Measurements from ENCODE around the gene CPNE1. TPM values are rescaled to one million over a fixed set of nuclear protein-coding genes. Genes with fewer than 3 reads are reported as not detected.

Gene CPNE1
- total RNA-seq, 1 experiment from 2014 or later: 194 TPM

DNA sequence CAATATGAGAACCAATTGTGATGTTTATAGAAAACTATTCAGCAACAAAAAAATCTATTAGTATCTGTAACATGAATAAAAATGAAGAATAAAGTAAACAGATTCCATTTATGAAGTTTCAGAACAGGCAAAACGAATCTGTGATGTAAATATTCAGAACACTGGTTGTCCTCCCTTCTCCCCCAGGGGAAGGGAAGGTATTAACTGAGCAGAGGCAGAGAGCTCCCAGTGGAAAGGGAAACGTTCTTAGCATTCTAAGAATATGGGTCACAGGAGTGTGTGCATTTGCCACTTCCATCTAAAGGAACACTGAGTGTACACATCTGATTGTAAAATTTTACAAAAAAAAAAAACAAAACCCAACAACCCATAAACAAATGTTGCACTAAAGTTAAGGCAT lies 25.9 kb downstream of the CPNE1 start:
- H3K9me3 Mint-ChIP-seq (ENCODE audit: unreplicated experiment): no peaks in the 10 kb centered on the region
- H3K4me3 Mint-ChIP-seq (ENCODE audit: unreplicated experiment): no peak overlapping the region
- intact Hi-C loops (cut with micrococcal nuclease): no loop called here
- ChIA-PET CTCF (interaction anchor here (0.6 to 1.1 kb wide), 2 partner anchors 19 to 841 kb away, joined by 3 to 4 read pairs; no protein-coding TSS in a partner anchor), POLR2A (interaction anchor here (0.9 kb wide), 2 partner anchors 8 to 22 kb away, joined by 3 read pairs; no protein-coding TSS in a partner anchor)
- H3K27me3 Mint-ChIP-seq (ENCODE audit: insufficient read depth, unreplicated experiment): no peaks in the 10 kb centered on the region
- H3K4me1 Mint-ChIP-seq (ENCODE audit: insufficient read depth, unreplicated experiment): peaks cover 9% of the 10 kb centered on the region
- H3K36me3 Mint-ChIP-seq (ENCODE audit: insufficient read depth, unreplicated experiment): peaks cover 33% of the 10 kb centered on the region
- DNase-seq (ENCODE audit: unreplicated experiment): no peak
- H3K27ac Mint-ChIP-seq (ENCODE audit: low read depth, unreplicated experiment): no peak overlapping the region
- TF ChIP-seq, protein P1, sequence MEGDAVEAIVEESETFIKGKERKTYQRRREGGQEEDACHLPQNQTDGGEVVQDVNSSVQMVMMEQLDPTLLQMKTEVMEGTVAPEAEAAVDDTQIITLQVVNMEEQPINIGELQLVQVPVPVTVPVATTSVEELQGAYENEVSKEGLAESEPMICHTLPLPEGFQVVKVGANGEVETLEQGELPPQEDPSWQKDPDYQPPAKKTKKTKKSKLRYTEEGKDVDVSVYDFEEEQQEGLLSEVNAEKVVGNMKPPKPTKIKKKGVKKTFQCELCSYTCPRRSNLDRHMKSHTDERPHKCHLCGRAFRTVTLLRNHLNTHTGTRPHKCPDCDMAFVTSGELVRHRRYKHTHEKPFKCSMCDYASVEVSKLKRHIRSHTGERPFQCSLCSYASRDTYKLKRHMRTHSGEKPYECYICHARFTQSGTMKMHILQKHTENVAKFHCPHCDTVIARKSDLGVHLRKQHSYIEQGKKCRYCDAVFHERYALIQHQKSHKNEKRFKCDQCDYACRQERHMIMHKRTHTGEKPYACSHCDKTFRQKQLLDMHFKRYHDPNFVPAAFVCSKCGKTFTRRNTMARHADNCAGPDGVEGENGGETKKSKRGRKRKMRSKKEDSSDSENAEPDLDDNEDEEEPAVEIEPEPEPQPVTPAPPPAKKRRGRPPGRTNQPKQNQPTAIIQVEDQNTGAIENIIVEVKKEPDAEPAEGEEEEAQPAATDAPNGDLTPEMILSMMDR (IDR thresholded peaks at IDR 0.05; ENCODE audit: unreplicated experiment): no peak
- BruUV-seq (replicated peaks): no TSS peak

- Mint-ChIP-seq H3K27ac (ENCODE audit: low read depth, unreplicated experiment) (no peak overlapping the region), H3K4me3 (ENCODE audit: unreplicated experiment) (no peak overlapping the region), H3K36me3 (ENCODE audit: insufficient read depth, unreplicated experiment) (peaks cover 35% of the 10 kb centered on the region), H3K9me3 (ENCODE audit: unreplicated experiment) (no peaks in the 10 kb centered on the region), H3K27me3 (ENCODE audit: insufficient read depth, unreplicated experiment) (no peaks in the 10 kb centered on the region), H3K4me1 (ENCODE audit: insufficient read depth, unreplicated experiment) (peaks cover 9% of the 10 kb centered on the region)
- intact Hi-C loops (cut with micrococcal nuclease): no loop called here
- no peak for DNase-seq (ENCODE audit: unreplicated experiment)
- TF ChIP-seq, protein P1 (IDR thresholded peaks at IDR 0.05; ENCODE audit: unreplicated experiment): no peak
- BruUV-seq (replicated peaks): no TSS peak
- POLR2A ChIA-PET: interaction anchor here (0.5 to 2.5 kb wide), 9 partner anchors 11 to 37 kb away, joined by 3 to 13 read pairs (median 7); partner anchors contain the start of gene SPAG4
- CTCF ChIA-PET: interaction anchor here (0.5 kb wide), 1 partner anchor 501 kb away, joined by 4 read pairs; no protein-coding TSS in a partner anchor
These were observed 27.4 kb downstream of the CPNE1 start for GRCh38 chr20:35637276-35637675.

DNA sequence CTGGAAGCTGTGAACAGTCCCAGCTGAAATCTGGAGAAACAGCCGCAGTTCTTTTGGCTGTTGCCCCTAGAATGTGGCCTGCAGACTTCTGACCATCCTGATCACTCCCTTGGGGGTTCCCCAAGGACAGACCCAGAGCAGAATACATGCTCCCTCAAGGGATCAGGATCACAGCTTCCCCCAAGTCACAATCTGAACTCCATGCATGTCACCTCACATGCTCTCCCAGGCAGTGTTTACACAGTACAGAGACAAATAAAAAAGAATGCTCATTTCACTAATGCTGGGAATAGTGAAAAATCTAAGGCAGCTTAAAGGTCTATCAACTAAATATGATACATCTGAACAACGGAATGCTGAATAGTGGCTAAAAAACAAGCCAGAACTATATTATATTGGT lies 28.6 kb downstream of the CPNE1 start:
- no TSS peak for BruUV-seq (replicated peaks)
- Mint-ChIP-seq H3K36me3 (ENCODE audit: insufficient read depth, unreplicated experiment) (peaks cover 33% of the 10 kb centered on the region), H3K4me3 (ENCODE audit: unreplicated experiment) (no peak overlapping the region), H3K4me1 (ENCODE audit: insufficient read depth, unreplicated experiment) (peaks cover 9% of the 10 kb centered on the region), H3K9me3 (ENCODE audit: unreplicated experiment) (no peaks in the 10 kb centered on the region), H3K27me3 (ENCODE audit: insufficient read depth, unreplicated experiment) (no peaks in the 10 kb centered on the region), H3K27ac (ENCODE audit: low read depth, unreplicated experiment) (peak overlapping the region; percentile 66)
- intact Hi-C loops (cut with micrococcal nuclease): no loop called here
- ChIA-PET POLR2A (interaction anchor here (1.0 to 2.5 kb wide), 7 partner anchors 13 to 28 kb away, joined by 3 to 13 read pairs (median 7); partner anchors contain the start of gene SPAG4), CTCF (interaction anchor here (0.6 to 1.8 kb wide), 4 partner anchors 8 to 17 kb away, joined by 3 to 4 read pairs (median 3); no protein-coding TSS in a partner anchor)
- DNase-seq (ENCODE audit: unreplicated experiment): no peak
- TF ChIP-seq, protein P1 (IDR thresholded peaks at IDR 0.05; ENCODE audit: unreplicated experiment): no peak

DNA sequence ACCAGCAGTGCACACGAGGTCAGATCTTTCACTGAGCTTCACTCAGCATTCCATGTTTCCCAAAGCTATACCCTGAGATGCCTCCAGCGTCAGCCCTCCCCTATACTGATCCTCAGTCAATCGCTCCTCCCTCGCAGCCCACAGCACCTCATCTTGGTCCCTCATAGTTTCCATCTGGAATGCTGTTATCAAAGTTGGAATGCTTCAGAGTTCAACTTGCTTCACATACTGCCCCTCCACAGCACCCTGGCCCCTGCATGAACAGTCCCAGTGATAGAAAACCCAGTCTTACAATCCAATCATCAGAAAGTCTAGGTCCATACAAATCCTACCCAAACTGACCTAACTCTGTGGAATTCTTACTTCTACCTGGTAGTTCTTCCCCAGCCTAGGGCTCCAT lies 29.0 kb downstream of the CPNE1 start:
- Mint-ChIP-seq H3K36me3 (ENCODE audit: insufficient read depth, unreplicated experiment) (peaks cover 37% of the 10 kb centered on the region), H3K27ac (ENCODE audit: low read depth, unreplicated experiment) (peak overlapping the region; percentile 66), H3K27me3 (ENCODE audit: insufficient read depth, unreplicated experiment) (no peaks in the 10 kb centered on the region), H3K9me3 (ENCODE audit: unreplicated experiment) (no peaks in the 10 kb centered on the region), H3K4me3 (ENCODE audit: unreplicated experiment) (no peak overlapping the region), H3K4me1 (ENCODE audit: insufficient read depth, unreplicated experiment) (peaks cover 9% of the 10 kb centered on the region)
- intact Hi-C loops (cut with micrococcal nuclease): no loop called here
- POLR2A ChIA-PET: interaction anchor here (0.8 to 2.5 kb wide), 5 partner anchors 13 to 25 kb away, joined by 3 to 13 read pairs (median 7); no protein-coding TSS in a partner anchor
- CTCF ChIA-PET: interaction anchor here (1.0 to 1.8 kb wide), 2 partner anchors 10 to 15 kb away, joined by 3 to 4 read pairs; no protein-coding TSS in a partner anchor
- BruUV-seq (replicated peaks): no TSS peak
- no peak for DNase-seq (ENCODE audit: unreplicated experiment)
- TF ChIP-seq, protein P1 (IDR thresholded peaks at IDR 0.05; ENCODE audit: unreplicated experiment): no peak

All from MCF 10A (cell line).